AG10803 (cell line): ENCODE data around the gene HOXD9.

Experiments used
- DNase-seq: peaks from one replicate; pipeline ENCODE4 v3.0.0; 2010; ENCODE audit warnings: low read depth
- H3K4me3 ChIP-seq: 2 replicates; pipeline ENCODE4 v1.5.1; 2011; ENCODE audit warnings: mild to moderate bottlenecking, low read length, control low read depth
- CTCF ChIP-seq: conservative IDR thresholded peaks from 2 replicates; pipeline ENCODE4 v1.5.1; 2011; ENCODE audit warnings: mild to moderate bottlenecking, low read length, control low read depth, inconsistent platforms

The HOXD9 gene

GRCh38 chr2:176092270-176093144 lies 30.0 kb upstream of the HOXD9 start, which contains the start of gene HOXD13:
HOXD13 (plus strand) TSS chr2:176092721; CDS start chr2:176092891, 170 bp downstream.
- TF ChIP-seq CTCF: no peak
- peak within 1 kb of the TSS; percentile 29 for H3K4me3 ChIP-seq
- no peak for DNase-seq

- peak overlapping the region; percentile 29 for H3K4me3 ChIP-seq
- TF ChIP-seq CTCF: no peak; the same call in 1 of the 2 replicates
- DNase-seq: no peak
These were observed 29.2 kb upstream of the HOXD9 start for GRCh38 chr2:176093145-176093897.

- no peak overlapping the region for H3K4me3 ChIP-seq
- no peak for TF ChIP-seq CTCF
- DNase-seq: no peak
These were observed 28.6 kb upstream of the HOXD9 start for GRCh38 chr2:176093898-176094249.

GRCh38 chr2:176094349-176094748 lies 28.2 kb upstream of the HOXD9 start:
- TF ChIP-seq CTCF: no peak
- H3K4me3 ChIP-seq: no peak overlapping the region

GRCh38 chr2:176095421-176095820 lies 27.1 kb upstream of the HOXD9 start:
- no peak overlapping the region for H3K4me3 ChIP-seq
- no peak for DNase-seq
- TF ChIP-seq CTCF: no peak

More at GRCh38 chr2:176094349-176094748, 28.2 kb upstream of the HOXD9 start:
- DNase-seq: no peak

GRCh38 chr2:176096243-176096985 lies 26.1 kb upstream of the HOXD9 start:
- peak overlapping the region; percentile 58 for H3K4me3 ChIP-seq
- no peak for TF ChIP-seq CTCF
- no peak for DNase-seq
